PC-9 (cell line): ENCODE results near the gene RGS6. TPM values are rescaled to one million over a fixed set of nuclear protein-coding genes. Genes with fewer than 3 reads are reported as not detected.

Experiments
- BruUV-seq: library from RNA; stranded (reverse); fragments of 400-500 nt; replicated peaks from 2 replicates; lab custom pipeline; 2021; lab: Mats Ljungman, UMichigan
- CTCF ChIA-PET: fragments of 300-600 bp; sonication (Branson Sonifier 250); formaldehyde crosslinking; loops from one replicate; lab custom pipeline; 2022; ENCODE audit warnings: antibody characterized with exemption; lab: Charles Lee
- POLR2A ChIA-PET: fragments of 300-600 bp; sonication (Branson Sonifier 250); formaldehyde crosslinking; loops from one replicate; lab custom pipeline; 2022; ENCODE audit warnings: antibody characterized with exemption; ENCODE audit not compliant: unreplicated experiment; lab: Charles Lee
- DNase-seq, 2 experiments: peaks; one replicate each; pipeline versions ENCODE4 v3.0.0 to v3.0.0-alpha.2; 2015 to 2022; ENCODE audit warnings: mixed read lengths in 1 of 2
- H2AFZ ChIP-seq: fragments of 200-600 bp; sonication (generic); 2 replicates; pipeline ENCODE4 v1.8.1; 2017; ENCODE audit warnings: antibody characterized with exemption
- H3F3A ChIP-seq: fragments of 200-600 bp; sonication (generic); 2 replicates; pipeline ENCODE4 v1.8.1; 2017; ENCODE audit warnings: antibody characterized with exemption, mild to moderate bottlenecking, low read depth; ENCODE audit not compliant: insufficient read depth
- H3K27ac ChIP-seq: fragments of 200-600 bp; sonication (generic); 2 replicates; pipeline ENCODE4 v1.6.1; 2016; ENCODE audit warnings: mixed run types
- H3K27me3 ChIP-seq: fragments of 200-600 bp; sonication (generic); 2 replicates; pipeline ENCODE4 v1.6.1; 2016; ENCODE audit warnings: low read depth, mixed run types; ENCODE audit not compliant: insufficient read depth
- H3K36me3 ChIP-seq: fragments of 200-600 bp; sonication (generic); 2 replicates; pipeline ENCODE4 v1.6.1; 2016; ENCODE audit warnings: low read depth, mixed run types
- H3K4me1 ChIP-seq: fragments of 200-600 bp; sonication (generic); replicated peaks from 2 replicates; pipeline ENCODE4 v1.6.1; 2016; ENCODE audit warnings: mixed run types; ENCODE audit not compliant: insufficient read depth
- H3K4me2 ChIP-seq: fragments of 200-600 bp; sonication (generic); 2 replicates; pipeline ENCODE4 v1.6.1; 2017; ENCODE audit warnings: mixed run types
- H3K4me3 ChIP-seq: fragments of 200-600 bp; sonication (generic); 2 replicates; pipeline ENCODE4 v1.6.1; 2016; ENCODE audit warnings: mixed run types
- H3K79me2 ChIP-seq: fragments of 200-600 bp; sonication (generic); 2 replicates; pipeline ENCODE4 v1.6.1; 2017; ENCODE audit warnings: low read depth, mixed run types
- H3K9me2 ChIP-seq: fragments of 200-600 bp; sonication (generic); 2 replicates; pipeline ENCODE4 v1.8.1; 2017; ENCODE audit warnings: mild to moderate bottlenecking; ENCODE audit not compliant: insufficient read depth
- H3K9me3 ChIP-seq: fragments of 200-600 bp; sonication (generic); 2 replicates; pipeline ENCODE4 v1.8.1; 2016; ENCODE audit warnings: low read depth; ENCODE audit not compliant: insufficient read depth
- H4K20me1 ChIP-seq: fragments of 200-600 bp; sonication (generic); 2 replicates; pipeline ENCODE4 v1.8.1; 2017; ENCODE audit not compliant: insufficient read depth
- EZH2 ChIP-seq: fragments of 200-600 bp; sonication (generic); IDR thresholded peaks from 2 replicates; pipeline ENCODE4 v1.8.0; 2017; ENCODE audit warnings: antibody characterized with exemption, low read depth
- intact Hi-C: fragments of 100-400 bp; cut with micrococcal nuclease; formaldehyde crosslinking; loops from one replicate; pipeline ENCODE4 v1.10.0; 2022; ENCODE audit not compliant: unreplicated experiment
- total RNA-seq: library from RNA; stranded (reverse); gene quantifications from 2 replicates; pipeline ENCODE4 v1.2.3, GENCODE V29; 2021
- TF ChIP-seq, protein P1 (sequence below): fragments of 200-600 bp; sonication (generic); conservative IDR thresholded peaks from 2 replicates; pipeline ENCODE4 v1.6.1; 2017; ENCODE audit warnings: mixed run types, antibody characterized with exemption, mild to moderate bottlenecking, moderate library complexity

RGS6 gene
- total RNA-seq, 1 experiment from 2014 or later: not detected

DNA sequence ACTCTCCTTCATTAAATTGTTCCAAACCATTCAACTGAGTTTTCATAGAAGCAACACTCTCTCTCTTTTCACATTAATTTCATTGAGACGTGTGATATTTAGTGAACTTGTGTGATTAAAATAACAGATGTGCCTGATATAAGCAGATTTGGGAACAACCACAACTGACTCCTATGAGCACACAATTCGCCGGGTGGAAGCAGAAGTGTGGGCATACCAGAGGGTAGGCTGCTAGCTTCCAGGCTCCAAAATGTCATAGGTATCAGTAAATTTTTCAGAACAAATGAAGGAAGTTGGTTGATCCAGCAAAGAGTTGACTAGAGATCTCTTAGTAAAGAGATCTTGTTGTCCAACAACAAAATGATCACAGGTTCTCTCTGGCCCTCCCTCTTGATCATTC, 532.0 kb downstream of the RGS6 start:
- CTCF ChIA-PET: no interaction called here
- Histone ChIP-seq H3K9me3 (no peaks in the 10 kb centered on the region), H3K4me1 (no peaks in the 10 kb centered on the region), H3K36me3 (no peaks in the 10 kb centered on the region), H3K27me3 (peaks cover 13% of the 10 kb centered on the region), H4K20me1 (no peaks in the 10 kb centered on the region), H3F3A (no peaks in the 10 kb centered on the region), H3K27ac (no peak overlapping the region), H3K79me2 (no peaks in the 10 kb centered on the region), H3K9me2 (no peaks in the 10 kb centered on the region), H3K4me3 (no peak overlapping the region), H3K4me2 (no peak overlapping the region), H2AFZ (no peak overlapping the region)
- no peak for DNase-seq
- intact Hi-C loops: no loop called here
- no TSS peak for BruUV-seq
- TF ChIP-seq, protein P1, sequence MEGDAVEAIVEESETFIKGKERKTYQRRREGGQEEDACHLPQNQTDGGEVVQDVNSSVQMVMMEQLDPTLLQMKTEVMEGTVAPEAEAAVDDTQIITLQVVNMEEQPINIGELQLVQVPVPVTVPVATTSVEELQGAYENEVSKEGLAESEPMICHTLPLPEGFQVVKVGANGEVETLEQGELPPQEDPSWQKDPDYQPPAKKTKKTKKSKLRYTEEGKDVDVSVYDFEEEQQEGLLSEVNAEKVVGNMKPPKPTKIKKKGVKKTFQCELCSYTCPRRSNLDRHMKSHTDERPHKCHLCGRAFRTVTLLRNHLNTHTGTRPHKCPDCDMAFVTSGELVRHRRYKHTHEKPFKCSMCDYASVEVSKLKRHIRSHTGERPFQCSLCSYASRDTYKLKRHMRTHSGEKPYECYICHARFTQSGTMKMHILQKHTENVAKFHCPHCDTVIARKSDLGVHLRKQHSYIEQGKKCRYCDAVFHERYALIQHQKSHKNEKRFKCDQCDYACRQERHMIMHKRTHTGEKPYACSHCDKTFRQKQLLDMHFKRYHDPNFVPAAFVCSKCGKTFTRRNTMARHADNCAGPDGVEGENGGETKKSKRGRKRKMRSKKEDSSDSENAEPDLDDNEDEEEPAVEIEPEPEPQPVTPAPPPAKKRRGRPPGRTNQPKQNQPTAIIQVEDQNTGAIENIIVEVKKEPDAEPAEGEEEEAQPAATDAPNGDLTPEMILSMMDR: no peak
- no peak for TF ChIP-seq EZH2
- POLR2A ChIA-PET: no interaction called here

DNA sequence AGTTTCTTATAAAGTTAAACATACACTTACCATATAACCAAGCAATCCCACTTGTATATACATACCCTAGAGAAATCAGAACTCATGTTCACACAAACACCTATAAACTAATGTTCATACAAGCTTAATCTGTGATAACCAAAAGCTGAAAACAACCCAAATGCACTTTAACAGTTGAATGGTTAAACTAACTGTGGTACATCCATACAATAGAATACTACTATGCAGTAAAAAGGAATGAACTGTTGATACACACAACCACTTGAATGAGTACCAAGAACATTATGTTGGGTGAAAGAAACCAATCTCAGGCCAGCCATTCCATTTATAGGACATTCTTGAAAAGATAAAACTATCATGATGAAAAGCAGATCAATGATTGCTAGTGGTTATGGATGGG, 534.1 kb downstream of the RGS6 start:
- Histone ChIP-seq H4K20me1 (no peaks in the 10 kb centered on the region), H3K27ac (no peak overlapping the region), H2AFZ (no peak overlapping the region), H3K4me3 (no peak overlapping the region), H3K9me2 (no peaks in the 10 kb centered on the region), H3F3A (no peaks in the 10 kb centered on the region), H3K4me2 (no peak overlapping the region), H3K27me3 (peaks cover 28% of the 10 kb centered on the region), H3K9me3 (no peaks in the 10 kb centered on the region), H3K36me3 (no peaks in the 10 kb centered on the region), H3K79me2 (no peaks in the 10 kb centered on the region), H3K4me1 (no peaks in the 10 kb centered on the region)
- BruUV-seq: no TSS peak
- intact Hi-C loops: no loop called here
- CTCF ChIA-PET: no interaction called here
- TF ChIP-seq, protein P1: no peak
- TF ChIP-seq EZH2: no peak
- POLR2A ChIA-PET: no interaction called here
- DNase-seq: no peak

DNA sequence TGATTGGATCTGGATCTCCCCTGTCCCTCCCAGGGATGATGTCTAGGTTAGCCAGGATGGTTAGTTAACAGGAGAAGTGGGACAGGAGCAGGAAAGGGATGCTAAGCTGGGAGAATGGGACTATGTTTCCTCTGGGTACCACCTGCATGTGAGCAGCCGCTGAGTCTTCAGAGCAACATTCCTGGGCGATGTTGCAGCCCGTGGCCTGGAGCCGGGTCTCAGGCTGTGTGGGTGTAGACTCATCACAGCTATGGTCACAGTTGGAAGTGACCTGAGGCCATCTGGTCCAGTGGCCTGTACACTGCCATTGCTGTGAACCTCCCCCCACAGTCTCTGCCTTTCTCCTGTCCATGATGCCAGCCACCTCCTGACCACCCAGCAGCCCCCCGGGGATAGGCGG, 539.1 kb downstream of the RGS6 start:
- intact Hi-C loops: no loop called here
- Histone ChIP-seq H3K36me3 (no peaks in the 10 kb centered on the region), H3K4me3 (no peak overlapping the region), H4K20me1 (no peaks in the 10 kb centered on the region), H3K27ac (no peak overlapping the region), H3K79me2 (no peaks in the 10 kb centered on the region), H3K9me2 (no peaks in the 10 kb centered on the region), H3K4me1 (no peaks in the 10 kb centered on the region), H3K9me3 (no peaks in the 10 kb centered on the region), H3F3A (no peaks in the 10 kb centered on the region), H2AFZ (no peak overlapping the region), H3K4me2 (no peak overlapping the region), H3K27me3 (peaks cover 52% of the 10 kb centered on the region)
- CTCF ChIA-PET: no interaction called here
- TF ChIP-seq, protein P1: no peak
- TF ChIP-seq EZH2: no peak
- no peak for DNase-seq
- POLR2A ChIA-PET: no interaction called here
- BruUV-seq: no TSS peak
